Ovary (tissue), 9 donors: Measurements from ENCODE around the gene ASB15. TPM values are rescaled to one million over a fixed set of nuclear protein-coding genes. Genes with fewer than 3 reads are reported as not detected.

Experiments used
- DNase-seq, 5 donors: peaks; one replicate each; pipeline ENCODE4 v3.0.0-alpha.2; 2019 to 2020
- H3K27ac ChIP-seq, 2 donors: fragments of 200-600 bp; one replicate each; pipeline versions ENCODE4 v1.5.1 to v1.8.0; 2019 to 2022
- H3K27me3 ChIP-seq: fragments of 200-600 bp; one replicate; pipeline ENCODE4 v1.8.0; 2022
- H3K36me3 ChIP-seq: fragments of 200-600 bp; sonication (generic); one replicate; pipeline ENCODE4 v1.5.1; 2019
- H3K4me1 ChIP-seq: one replicate; pipeline ENCODE4 v1.8.1; 2013; ENCODE audit warnings: mild to moderate bottlenecking, moderate library complexity; ENCODE audit not compliant: insufficient read depth
- H3K4me3 ChIP-seq: fragments of 200-600 bp; sonication (generic); one replicate; pipeline ENCODE4 v1.5.1; 2017
- H3K9me3 ChIP-seq, 2 donors: fragments of 200-600 bp in 1 of 2; sonication (generic) in 1 of 2; one replicate each; pipeline versions ENCODE4 v1.5.1 to v1.8.1; 2013 to 2019; ENCODE audit warnings: mild to moderate bottlenecking in 1 of 2, moderate library complexity in 1 of 2
- CTCF ChIP-seq, 3 donors: fragments of 450-650 bp in 2 of 3; fragments of 200-600 bp in 1 of 3; IDR thresholded peaks; one replicate each; pipeline versions ENCODE4 v1.5.1 to v1.8.0; 2016 to 2022; ENCODE audit warnings: antibody characterized with exemption in 3 of 3, mild to moderate bottlenecking in 1 of 3
- EP300 ChIP-seq: sonication (generic); formaldehyde crosslinking; IDR thresholded peaks from one replicate; pipeline ENCODE4 v1.6.1; 2017; ENCODE audit warnings: antibody characterized with exemption
- POLR2A ChIP-seq: fragments of 450-650 bp; IDR thresholded peaks from one replicate; pipeline ENCODE4 v1.6.1; 2017; ENCODE audit warnings: antibody characterized with exemption, mild to moderate bottlenecking, moderate library complexity
- whole genome bisulfite sequencing, 3 donors: extraction: QIAGEN DNeasy Blood & Tissue Kit in 1 of 3; methylation state at CpG; one replicate each; pipeline versions ENCODE4 v1.1.5 to v1.1.7; 2013 to 2017; 5-methylcytosine and 5-hydroxymethylcytosine counted together
- intact Hi-C, 4 donors: fragments of 100-400 bp; cut with DNase I; formaldehyde crosslinking; loops; one replicate each; pipeline versions ENCODE4 v1.11.0 to v1.15.1; 2022 to 2023
- polyA plus RNA-seq, 2 donors: library from polyadenylated mRNA; stranded (reverse); fragments of 200-250 nt in 1 of 2; fragments of 350-450 nt in 1 of 2; fragmentation: Illumina TruSeq in 1 of 2; extraction: RNeasy Lipid Tissue Mini Kit (QIAGEN cat#74804) in 1 of 2; gene quantifications; one replicate each; pipeline ENCODE4 v1.2.3, GENCODE V29; 2013 to 2014
- total RNA-seq, 7 donors: library from RNA; depleted of rRNA in 2 of 7; stranded (reverse); fragments of >200 nt in 2 of 7; fragmentation: NEBNext Ultra II Directional in 3 of 7; extraction: Animal tissue kit (Norgen Biotek cat#: 25700) in 3 of 7; gene quantifications; one replicate each; pipeline versions ENCODE4 v1.1.0 to v1.2.4, GENCODE V29; 2016 to 2023
- donor health status: DM: no; HTN: no; CAD: no; lungs with moderate emphysema.
- donor health status: DM: no; HTN: no; CAD: no.
- donor health status: Bipolar disorder and iron deficiency.
- donor health status: DM: yes; HTN: yes; CAD: no.
- donor health status: DM: no; HTN: no; CAD: no.
- donor health status: DM: yes; HTN: yes; CAD: no.

The ASB15 gene
- total and polyA plus RNA-seq, 9 donors: not detected

- Histone ChIP-seq H3K27me3 (no peaks in the 10 kb centered on the region), H3K4me3 (no peak overlapping the region), H3K9me3 (no peaks in the 10 kb centered on the region), H3K4me1 (no peaks in the 10 kb centered on the region), H3K27ac (no peak overlapping the region), H3K36me3 (no peaks in the 10 kb centered on the region)
- WGBS, 3 donors: 47 to 52% (median 47%) methylated on average over 3 of the region's 3 CpGs
- TF ChIP-seq EP300 (no peak), POLR2A (no peak), CTCF (IDR thresholded peaks at IDR 0.05) (no peak)
- DNase-seq: no peak
- intact Hi-C loops: no loop called here
Measured at GRCh38 chr7:123637203-123637602, 35.6 kb downstream of the ASB15 start.

- no peaks in the 10 kb centered on the region for H3K4me1 ChIP-seq
- H3K27me3 ChIP-seq: no peaks in the 10 kb centered on the region
- TF ChIP-seq EP300 (no peak), POLR2A (no peak), CTCF (IDR thresholded peaks at IDR 0.05) (no peak)
- intact Hi-C loops: no loop called here
- 90 to 96% (median 91%) methylated on average over 2 of the region's 2 CpGs for WGBS, 3 donors
- no peaks in the 10 kb centered on the region for H3K9me3 ChIP-seq
- H3K27ac ChIP-seq: no peak overlapping the region
- H3K36me3 ChIP-seq: no peaks in the 10 kb centered on the region
- no peak for DNase-seq
- no peak overlapping the region for H3K4me3 ChIP-seq
Measured at GRCh38 chr7:123637878-123638277, 36.3 kb downstream of the ASB15 start.

GRCh38 chr7:123639631-123640030, 38.0 kb downstream of the ASB15 start:
- WGBS, 3 donors: 80 to 85% (median 82%) methylated on average over 2 of the region's 2 CpGs
- Histone ChIP-seq H3K27ac (no peak overlapping the region), H3K9me3 (no peaks in the 10 kb centered on the region), H3K27me3 (no peaks in the 10 kb centered on the region), H3K4me1 (peaks cover 5% of the 10 kb centered on the region), H3K4me3 (no peak overlapping the region), H3K36me3 (no peaks in the 10 kb centered on the region)
- intact Hi-C loops: no loop called here
- DNase-seq: no peak
- TF ChIP-seq POLR2A: no peak
- TF ChIP-seq EP300: no peak
- no peak for TF ChIP-seq CTCF (IDR thresholded peaks at IDR 0.05)

- H3K4me3 ChIP-seq: no peak overlapping the region
- peaks cover 8% of the 10 kb centered on the region for H3K4me1 ChIP-seq
- TF ChIP-seq POLR2A (no peak), CTCF (IDR thresholded peaks at IDR 0.05) (no peak), EP300 (no peak)
- H3K36me3 ChIP-seq: no peaks in the 10 kb centered on the region
- H3K27ac ChIP-seq: no peak overlapping the region
- no peaks in the 10 kb centered on the region for H3K27me3 ChIP-seq
- DNase-seq: no peak
- H3K9me3 ChIP-seq: no peaks in the 10 kb centered on the region
- intact Hi-C loops: no loop called here
Measured at GRCh38 chr7:123640583-123640982, 39.0 kb downstream of the ASB15 start.

GRCh38 chr7:123641901-123642300, 40.3 kb downstream of the ASB15 start:
- intact Hi-C loops: no loop called here
- Histone ChIP-seq H3K27ac (no peak overlapping the region), H3K27me3 (no peaks in the 10 kb centered on the region), H3K4me1 (peaks cover 10% of the 10 kb centered on the region), H3K9me3 (no peaks in the 10 kb centered on the region), H3K36me3 (no peaks in the 10 kb centered on the region), H3K4me3 (no peak overlapping the region)
- 87 to 92% (median 89%) methylated on average over 5 of the region's 5 CpGs for WGBS, 3 donors
- no peak for TF ChIP-seq POLR2A
- no peak for TF ChIP-seq CTCF (IDR thresholded peaks at IDR 0.05)
- no peak for TF ChIP-seq EP300
- no peak for DNase-seq
